HEK293 (cell line): Measurements from ENCODE around the gene PPM1N.
A peak's percentile ranks its signal among the peaks of the same experiment; 100 is the strongest.

ENCODE experiments used
- HOXC10 ChIP-seq: sonication (generic); formaldehyde crosslinking; IDR thresholded peaks from 2 replicates; pipeline ENCODE4 v1.8.1; 2023; ENCODE audit warnings: mild to moderate bottlenecking, missing genetic modification reagents
- KLF10 ChIP-seq: fragments of 450-650 bp; IDR thresholded peaks from 2 replicates; pipeline ENCODE4 v1.5.1; 2018; ENCODE audit warnings: missing biosample characterization, mild to moderate bottlenecking, missing genetic modification characterization
- MZF1 ChIP-seq: fragments of 450-650 bp; formaldehyde crosslinking; IDR thresholded peaks from 2 replicates; pipeline ENCODE4 v1.5.1; 2017; ENCODE audit warnings: missing biosample characterization, missing genetic modification characterization, borderline replicate concordance
- SALL2 ChIP-seq: fragments of 450-650 bp; formaldehyde crosslinking; IDR thresholded peaks from 2 replicates; pipeline ENCODE4 v1.5.0; 2017; ENCODE audit warnings: missing biosample characterization, mild to moderate bottlenecking, missing genetic modification characterization, borderline replicate concordance
- SP3 ChIP-seq: fragments of 450-650 bp; formaldehyde crosslinking; IDR thresholded peaks from 2 replicates; pipeline ENCODE4 v1.5.1; 2016; ENCODE audit warnings: missing biosample characterization, missing genetic modification characterization
- ZBTB17 ChIP-seq: fragments of 450-650 bp; formaldehyde crosslinking; IDR thresholded peaks from 2 replicates; pipeline ENCODE4 v1.5.1; 2016; ENCODE audit warnings: missing biosample characterization, missing genetic modification characterization
- ZFHX2 ChIP-seq: fragments of 450-650 bp; formaldehyde crosslinking; conservative IDR thresholded peaks from 2 replicates; pipeline ENCODE4 v1.5.1; 2016; ENCODE audit warnings: missing biosample characterization, missing genetic modification characterization
- ZIC2 ChIP-seq: fragments of 450-650 bp; formaldehyde crosslinking; IDR thresholded peaks from 2 replicates; pipeline ENCODE4 v1.5.1; 2016; ENCODE audit warnings: missing biosample characterization, missing genetic modification characterization
- ZNF10 ChIP-seq: fragments of 450-650 bp; formaldehyde crosslinking; IDR thresholded peaks from 2 replicates; pipeline ENCODE4 v1.5.1; 2017; ENCODE audit warnings: missing biosample characterization, missing genetic modification characterization
- ZNF157 ChIP-seq: fragments of 450-650 bp; formaldehyde crosslinking; IDR thresholded peaks from 2 replicates; pipeline ENCODE4 v1.5.1; 2016; ENCODE audit warnings: missing biosample characterization, missing genetic modification characterization
- ZNF174 ChIP-seq: fragments of 450-650 bp; formaldehyde crosslinking; IDR thresholded peaks from 2 replicates; pipeline ENCODE4 v1.5.0; 2017; ENCODE audit warnings: missing biosample characterization, mild to moderate bottlenecking, missing genetic modification characterization
- ZNF548 ChIP-seq: fragments of 450-650 bp; formaldehyde crosslinking; IDR thresholded peaks from 2 replicates; pipeline ENCODE4 v1.5.1; 2016; ENCODE audit warnings: missing biosample characterization, missing genetic modification characterization
- ZNF549 ChIP-seq: fragments of 450-650 bp; IDR thresholded peaks from 2 replicates; pipeline ENCODE4 v1.5.1; 2018; ENCODE audit warnings: missing biosample characterization, missing genetic modification characterization, mild to moderate bottlenecking, inconsistent platforms, moderate library complexity
- ZNF571 ChIP-seq: fragments of 450-650 bp; formaldehyde crosslinking; IDR thresholded peaks from 2 replicates; pipeline ENCODE4 v1.5.0; 2017; ENCODE audit warnings: missing biosample characterization, missing genetic modification characterization
- ZNF585B ChIP-seq: fragments of 450-650 bp; formaldehyde crosslinking; IDR thresholded peaks from 2 replicates; pipeline ENCODE4 v1.5.1; 2016; ENCODE audit warnings: missing biosample characterization, missing genetic modification characterization
- ZNF596 ChIP-seq: fragments of 450-650 bp; IDR thresholded peaks from 2 replicates; pipeline ENCODE4 v1.5.0; 2018; ENCODE audit warnings: missing biosample characterization, mild to moderate bottlenecking, missing genetic modification characterization, moderate library complexity
- ZNF768 ChIP-seq: fragments of 450-650 bp; formaldehyde crosslinking; IDR thresholded peaks from 2 replicates; pipeline ENCODE4 v1.5.1; 2018; ENCODE audit warnings: missing biosample characterization, mild to moderate bottlenecking, missing genetic modification characterization
- ZNF777 ChIP-seq: fragments of 450-650 bp; formaldehyde crosslinking; IDR thresholded peaks from 2 replicates; pipeline ENCODE4 v1.5.1; 2017; ENCODE audit warnings: missing biosample characterization, missing genetic modification characterization, borderline replicate concordance
- ZNF837 ChIP-seq: fragments of 450-650 bp; formaldehyde crosslinking; IDR thresholded peaks from 2 replicates; pipeline ENCODE4 v1.5.1; 2016; ENCODE audit warnings: missing biosample characterization, missing genetic modification characterization
- TF ChIP-seq, protein P1 (sequence below): fragments of 450-650 bp; formaldehyde crosslinking; IDR thresholded peaks from 2 replicates; pipeline ENCODE4 v1.5.1; 2016; ENCODE audit warnings: missing biosample characterization, missing genetic modification characterization
- TF ChIP-seq, protein P2 (sequence below): fragments of 450-650 bp; formaldehyde crosslinking; IDR thresholded peaks from 2 replicates; pipeline ENCODE4 v1.5.1; 2017; ENCODE audit warnings: missing biosample characterization, missing genetic modification characterization
- TF ChIP-seq, protein P3 (sequence below): fragments of 450-650 bp; formaldehyde crosslinking; IDR thresholded peaks from 2 replicates; pipeline ENCODE4 v1.5.0; 2017; ENCODE audit warnings: missing biosample characterization, missing genetic modification characterization, borderline replicate concordance
- TF ChIP-seq, protein P4 (sequence below): fragments of 450-650 bp; formaldehyde crosslinking; IDR thresholded peaks from 2 replicates; pipeline ENCODE4 v1.5.1; 2016; ENCODE audit warnings: missing biosample characterization, missing genetic modification characterization
- TF ChIP-seq, protein P5 (sequence below): fragments of 450-650 bp; formaldehyde crosslinking; IDR thresholded peaks from 2 replicates; pipeline ENCODE4 v1.5.1; 2016; ENCODE audit warnings: missing biosample characterization, missing genetic modification characterization
- TF ChIP-seq, protein P6 (sequence below): fragments of 450-650 bp; formaldehyde crosslinking; IDR thresholded peaks from 2 replicates; pipeline ENCODE4; 2016; ENCODE audit warnings: missing biosample characterization, missing genetic modification characterization
- TF ChIP-seq, protein P7 (sequence below): fragments of 450-650 bp; formaldehyde crosslinking; IDR thresholded peaks from 2 replicates; pipeline ENCODE4 v1.5.1; 2016; ENCODE audit warnings: missing biosample characterization, missing genetic modification characterization

Gene PPM1N

DNA sequence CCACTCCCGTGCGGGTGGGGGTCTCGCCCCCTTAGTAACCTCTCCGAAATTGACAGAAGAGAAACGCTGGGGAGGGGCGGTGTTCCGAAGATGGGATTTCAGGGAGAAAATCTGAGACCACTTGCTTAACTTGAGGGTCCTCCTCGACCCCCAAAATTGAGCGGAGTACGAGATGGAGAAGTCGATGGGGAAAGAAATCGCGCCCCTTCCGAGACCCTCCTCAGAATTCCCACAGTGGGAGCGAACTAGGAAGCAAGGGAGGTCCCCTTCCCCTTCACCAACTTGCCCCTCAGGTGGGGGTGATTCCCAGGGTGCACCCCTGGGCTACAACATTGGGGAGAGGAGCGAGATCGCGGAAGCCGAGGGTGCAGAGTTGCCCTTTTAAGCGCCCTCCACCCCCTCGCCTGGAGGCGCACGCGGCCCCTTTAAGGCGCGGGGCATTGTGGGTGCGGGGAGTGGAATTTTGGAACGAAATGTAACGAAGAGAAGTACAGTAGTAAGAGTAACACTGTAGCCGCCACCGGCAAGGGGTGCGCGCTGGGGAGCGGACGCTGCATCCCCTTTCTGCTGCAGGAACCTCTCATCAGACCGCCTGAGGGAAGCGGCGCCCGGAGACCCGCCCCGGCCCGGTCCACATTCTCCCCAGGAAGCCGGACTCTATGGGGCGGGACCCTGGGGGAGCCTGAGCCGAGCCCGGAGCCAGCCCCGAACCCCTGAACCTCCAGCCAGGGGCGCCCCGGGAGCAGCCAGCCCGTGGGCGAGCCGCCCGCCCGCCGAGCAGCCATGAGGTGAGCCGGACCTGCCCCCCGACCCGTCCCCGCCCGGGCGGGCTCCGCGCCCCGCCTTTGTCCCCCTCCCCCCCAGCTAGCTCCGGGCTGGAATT lies 9.0 kb downstream of the PPM1N start, which contains the start of gene VASP (continued):
- TF ChIP-seq, protein P1, sequence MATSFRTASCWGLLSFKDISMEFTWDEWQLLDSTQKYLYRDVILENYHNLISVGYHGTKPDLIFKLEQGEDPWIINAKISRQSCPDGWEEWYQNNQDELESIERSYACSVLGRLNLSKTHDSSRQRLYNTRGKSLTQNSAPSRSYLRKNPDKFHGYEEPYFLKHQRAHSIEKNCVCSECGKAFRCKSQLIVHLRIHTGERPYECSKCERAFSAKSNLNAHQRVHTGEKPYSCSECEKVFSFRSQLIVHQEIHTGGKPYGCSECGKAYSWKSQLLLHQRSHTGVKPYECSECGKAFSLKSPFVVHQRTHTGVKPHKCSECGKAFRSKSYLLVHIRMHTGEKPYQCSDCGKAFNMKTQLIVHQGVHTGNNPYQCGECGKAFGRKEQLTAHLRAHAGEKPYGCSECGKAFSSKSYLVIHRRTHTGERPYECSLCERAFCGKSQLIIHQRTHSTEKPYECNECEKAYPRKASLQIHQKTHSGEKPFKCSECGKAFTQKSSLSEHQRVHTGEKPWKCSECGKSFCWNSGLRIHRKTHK (tag by site-specific recombination): no peak
- TF ChIP-seq MZF1 (tag by site-specific recombination) (peak; percentile 89), ZNF157 (tag by site-specific recombination) (no peak), ZFHX2 (peak; percentile 27; the same call in 1 of the 2 replicates), ZNF548 (no peak), ZNF596 (tag by site-specific recombination) (no peak), ZBTB17 (tag by site-specific recombination) (peak; percentile 89), ZNF174 (tag by site-specific recombination) (no peak), ZNF837 (tag by site-specific recombination) (no peak), ZNF10 (no peak), SP3 (tag by site-specific recombination) (peak; percentile 23; the same call in 1 of the 2 replicates), KLF10 (peak; percentile 61), ZIC2 (peak; percentile 60), ZNF571 (tag by site-specific recombination) (no peak), ZNF585B (tag by site-specific recombination) (no peak), HOXC10 (no peak), SALL2 (tag by site-specific recombination) (no peak), ZNF549 (tag by site-specific recombination) (no peak), ZNF777 (no peak), ZNF768 (no peak)
- TF ChIP-seq, protein P2, sequence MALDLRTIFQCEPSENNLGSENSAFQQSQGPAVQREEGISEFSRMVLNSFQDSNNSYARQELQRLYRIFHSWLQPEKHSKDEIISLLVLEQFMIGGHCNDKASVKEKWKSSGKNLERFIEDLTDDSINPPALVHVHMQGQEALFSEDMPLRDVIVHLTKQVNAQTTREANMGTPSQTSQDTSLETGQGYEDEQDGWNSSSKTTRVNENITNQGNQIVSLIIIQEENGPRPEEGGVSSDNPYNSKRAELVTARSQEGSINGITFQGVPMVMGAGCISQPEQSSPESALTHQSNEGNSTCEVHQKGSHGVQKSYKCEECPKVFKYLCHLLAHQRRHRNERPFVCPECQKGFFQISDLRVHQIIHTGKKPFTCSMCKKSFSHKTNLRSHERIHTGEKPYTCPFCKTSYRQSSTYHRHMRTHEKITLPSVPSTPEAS (tag by site-specific recombination): no peak
- TF ChIP-seq, protein P3, sequence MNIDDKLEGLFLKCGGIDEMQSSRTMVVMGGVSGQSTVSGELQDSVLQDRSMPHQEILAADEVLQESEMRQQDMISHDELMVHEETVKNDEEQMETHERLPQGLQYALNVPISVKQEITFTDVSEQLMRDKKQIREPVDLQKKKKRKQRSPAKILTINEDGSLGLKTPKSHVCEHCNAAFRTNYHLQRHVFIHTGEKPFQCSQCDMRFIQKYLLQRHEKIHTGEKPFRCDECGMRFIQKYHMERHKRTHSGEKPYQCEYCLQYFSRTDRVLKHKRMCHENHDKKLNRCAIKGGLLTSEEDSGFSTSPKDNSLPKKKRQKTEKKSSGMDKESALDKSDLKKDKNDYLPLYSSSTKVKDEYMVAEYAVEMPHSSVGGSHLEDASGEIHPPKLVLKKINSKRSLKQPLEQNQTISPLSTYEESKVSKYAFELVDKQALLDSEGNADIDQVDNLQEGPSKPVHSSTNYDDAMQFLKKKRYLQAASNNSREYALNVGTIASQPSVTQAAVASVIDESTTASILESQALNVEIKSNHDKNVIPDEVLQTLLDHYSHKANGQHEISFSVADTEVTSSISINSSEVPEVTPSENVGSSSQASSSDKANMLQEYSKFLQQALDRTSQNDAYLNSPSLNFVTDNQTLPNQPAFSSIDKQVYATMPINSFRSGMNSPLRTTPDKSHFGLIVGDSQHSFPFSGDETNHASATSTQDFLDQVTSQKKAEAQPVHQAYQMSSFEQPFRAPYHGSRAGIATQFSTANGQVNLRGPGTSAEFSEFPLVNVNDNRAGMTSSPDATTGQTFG: no peak
- TF ChIP-seq, protein P4, sequence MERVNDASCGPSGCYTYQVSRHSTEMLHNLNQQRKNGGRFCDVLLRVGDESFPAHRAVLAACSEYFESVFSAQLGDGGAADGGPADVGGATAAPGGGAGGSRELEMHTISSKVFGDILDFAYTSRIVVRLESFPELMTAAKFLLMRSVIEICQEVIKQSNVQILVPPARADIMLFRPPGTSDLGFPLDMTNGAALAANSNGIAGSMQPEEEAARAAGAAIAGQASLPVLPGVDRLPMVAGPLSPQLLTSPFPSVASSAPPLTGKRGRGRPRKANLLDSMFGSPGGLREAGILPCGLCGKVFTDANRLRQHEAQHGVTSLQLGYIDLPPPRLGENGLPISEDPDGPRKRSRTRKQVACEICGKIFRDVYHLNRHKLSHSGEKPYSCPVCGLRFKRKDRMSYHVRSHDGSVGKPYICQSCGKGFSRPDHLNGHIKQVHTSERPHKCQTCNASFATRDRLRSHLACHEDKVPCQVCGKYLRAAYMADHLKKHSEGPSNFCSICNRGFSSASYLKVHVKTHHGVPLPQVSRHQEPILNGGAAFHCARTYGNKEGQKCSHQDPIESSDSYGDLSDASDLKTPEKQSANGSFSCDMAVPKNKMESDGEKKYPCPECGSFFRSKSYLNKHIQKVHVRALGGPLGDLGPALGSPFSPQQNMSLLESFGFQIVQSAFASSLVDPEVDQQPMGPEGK (tag by site-specific recombination): peak; percentile 12
- TF ChIP-seq, protein P5, sequence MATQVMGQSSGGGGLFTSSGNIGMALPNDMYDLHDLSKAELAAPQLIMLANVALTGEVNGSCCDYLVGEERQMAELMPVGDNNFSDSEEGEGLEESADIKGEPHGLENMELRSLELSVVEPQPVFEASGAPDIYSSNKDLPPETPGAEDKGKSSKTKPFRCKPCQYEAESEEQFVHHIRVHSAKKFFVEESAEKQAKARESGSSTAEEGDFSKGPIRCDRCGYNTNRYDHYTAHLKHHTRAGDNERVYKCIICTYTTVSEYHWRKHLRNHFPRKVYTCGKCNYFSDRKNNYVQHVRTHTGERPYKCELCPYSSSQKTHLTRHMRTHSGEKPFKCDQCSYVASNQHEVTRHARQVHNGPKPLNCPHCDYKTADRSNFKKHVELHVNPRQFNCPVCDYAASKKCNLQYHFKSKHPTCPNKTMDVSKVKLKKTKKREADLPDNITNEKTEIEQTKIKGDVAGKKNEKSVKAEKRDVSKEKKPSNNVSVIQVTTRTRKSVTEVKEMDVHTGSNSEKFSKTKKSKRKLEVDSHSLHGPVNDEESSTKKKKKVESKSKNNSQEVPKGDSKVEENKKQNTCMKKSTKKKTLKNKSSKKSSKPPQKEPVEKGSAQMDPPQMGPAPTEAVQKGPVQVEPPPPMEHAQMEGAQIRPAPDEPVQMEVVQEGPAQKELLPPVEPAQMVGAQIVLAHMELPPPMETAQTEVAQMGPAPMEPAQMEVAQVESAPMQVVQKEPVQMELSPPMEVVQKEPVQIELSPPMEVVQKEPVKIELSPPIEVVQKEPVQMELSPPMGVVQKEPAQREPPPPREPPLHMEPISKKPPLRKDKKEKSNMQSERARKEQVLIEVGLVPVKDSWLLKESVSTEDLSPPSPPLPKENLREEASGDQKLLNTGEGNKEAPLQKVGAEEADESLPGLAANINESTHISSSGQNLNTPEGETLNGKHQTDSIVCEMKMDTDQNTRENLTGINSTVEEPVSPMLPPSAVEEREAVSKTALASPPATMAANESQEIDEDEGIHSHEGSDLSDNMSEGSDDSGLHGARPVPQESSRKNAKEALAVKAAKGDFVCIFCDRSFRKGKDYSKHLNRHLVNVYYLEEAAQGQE (tag by site-specific recombination): no peak
- TF ChIP-seq, protein P6, sequence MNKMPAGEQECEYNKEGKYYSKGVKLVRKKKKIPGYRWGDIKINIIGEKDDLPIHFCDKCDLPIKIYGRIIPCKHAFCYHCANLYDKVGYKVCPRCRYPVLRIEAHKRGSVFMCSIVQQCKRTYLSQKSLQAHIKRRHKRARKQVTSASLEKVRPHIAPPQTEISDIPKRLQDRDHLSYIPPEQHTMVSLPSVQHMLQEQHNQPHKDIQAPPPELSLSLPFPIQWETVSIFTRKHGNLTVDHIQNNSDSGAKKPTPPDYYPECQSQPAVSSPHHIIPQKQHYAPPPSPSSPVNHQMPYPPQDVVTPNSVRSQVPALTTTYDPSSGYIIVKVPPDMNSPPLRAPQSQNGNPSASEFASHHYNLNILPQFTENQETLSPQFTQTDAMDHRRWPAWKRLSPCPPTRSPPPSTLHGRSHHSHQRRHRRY: no peak
- TF ChIP-seq, protein P7, sequence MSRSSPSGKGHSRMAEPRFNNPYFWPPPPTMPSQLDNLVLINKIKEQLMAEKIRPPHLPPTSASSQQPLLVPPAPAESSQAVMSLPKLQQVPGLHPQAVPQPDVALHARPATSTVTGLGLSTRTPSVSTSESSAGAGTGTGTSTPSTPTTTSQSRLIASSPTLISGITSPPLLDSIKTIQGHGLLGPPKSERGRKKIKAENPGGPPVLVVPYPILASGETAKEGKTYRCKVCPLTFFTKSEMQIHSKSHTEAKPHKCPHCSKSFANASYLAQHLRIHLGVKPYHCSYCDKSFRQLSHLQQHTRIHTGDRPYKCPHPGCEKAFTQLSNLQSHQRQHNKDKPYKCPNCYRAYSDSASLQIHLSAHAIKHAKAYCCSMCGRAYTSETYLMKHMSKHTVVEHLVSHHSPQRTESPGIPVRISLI (tag by site-specific recombination): no peak
